Vagina (tissue), 2 donors: ENCODE data around the gene PCDHB10.
"Not testable (repeated sequence)": the region's sequence is repeated elsewhere in the genome, so short reads cannot be mapped to it uniquely, and the experiment has no call there.

ENCODE experiments used
- CTCF ChIP-seq, 3 experiments: fragments of 450-650 bp in 2 of 3; fragments of 200-600 bp in 1 of 3; sonication (generic) in 1 of 3; IDR thresholded peaks; one replicate each; pipeline ENCODE4 v1.5.1; 2017 to 2019; ENCODE audit warnings: antibody characterized with exemption in 3 of 3, mild to moderate bottlenecking in 2 of 3, moderate library complexity in 2 of 3
- POLR2AphosphoS5 ChIP-seq, 2 donors: sonication (generic); formaldehyde crosslinking; IDR thresholded peaks; one replicate each; pipeline ENCODE4 v1.9.0; 2017; ENCODE audit warnings: antibody characterized with exemption in 2 of 2, mild to moderate bottlenecking in 2 of 2, low read depth in 1 of 2; ENCODE audit not compliant: insufficient read depth in 1 of 2

- TF ChIP-seq CTCF (IDR thresholded peaks at IDR 0.05); POLR2AphosphoS5 (IDR thresholded peaks at IDR 0.05; ENCODE audit: insufficient read depth in 1 of 2, low read depth in 1 of 2): not testable (repeated sequence)
Observed at GRCh38 chr5:141214583-141214982, 22.4 kb downstream of the PCDHB10 start.
